Osteocyte (in vitro differentiated cells): ENCODE results near the gene CELA3A. TPM values are rescaled to one million over a fixed set of nuclear protein-coding genes. Genes with fewer than 3 reads are reported as not detected.
"Not testable (repeated sequence)": the region's sequence is repeated elsewhere in the genome, so short reads cannot be mapped to it uniquely, and the experiment has no call there.

ENCODE experiments used
- DNase-seq: peaks from one replicate; pipeline ENCODE4 v3.0.0; 2021; ENCODE audit warnings: mixed read lengths; ENCODE audit not compliant: unreplicated experiment; ENCODE audit errors: extremely low spot score
- H3K27ac Mint-ChIP-seq: one replicate; pipeline ENCODE4 v1.8.0; 2021; ENCODE audit warnings: mild to moderate bottlenecking, mixed read lengths; ENCODE audit not compliant: unreplicated experiment
- H3K27me3 Mint-ChIP-seq: one replicate; pipeline ENCODE4 v1.8.0; 2021; ENCODE audit warnings: mixed read lengths; ENCODE audit not compliant: unreplicated experiment
- H3K36me3 Mint-ChIP-seq: one replicate; pipeline ENCODE4 v1.8.0; 2021; ENCODE audit warnings: mixed read lengths; ENCODE audit not compliant: unreplicated experiment
- H3K4me1 Mint-ChIP-seq: one replicate; pipeline ENCODE4 v1.8.0; 2021; ENCODE audit warnings: mixed read lengths; ENCODE audit not compliant: unreplicated experiment
- H3K4me3 Mint-ChIP-seq: one replicate; pipeline ENCODE4 v1.8.0; 2021; ENCODE audit warnings: mild to moderate bottlenecking, moderate library complexity, mixed read lengths; ENCODE audit not compliant: unreplicated experiment
- H3K9me3 Mint-ChIP-seq: one replicate; pipeline ENCODE4 v1.8.0; 2021; ENCODE audit warnings: mixed read lengths; ENCODE audit not compliant: unreplicated experiment
- CTCF ChIP-seq: fragments of 200-600 bp; sonication (generic); IDR thresholded peaks from 2 replicates; pipeline ENCODE4 v1.5.0; 2021; ENCODE audit warnings: antibody characterized with exemption, mild to moderate bottlenecking, moderate library complexity
- total RNA-seq: library from RNA; stranded (reverse); gene quantifications from 2 replicates; pipeline ENCODE4 v1.2.1, GENCODE V29; 2021

Gene CELA3A
- total RNA-seq, 1 donor from 2014 or later = not detected

GRCh38 chr1:21980515-21981220 lies 20.8 kb upstream of the CELA3A start:
- H3K4me1 Mint-ChIP-seq, DNase-seq, H3K27me3 Mint-ChIP-seq, H3K36me3 Mint-ChIP-seq, H3K9me3 Mint-ChIP-seq, H3K27ac Mint-ChIP-seq, H3K4me3 Mint-ChIP-seq: not testable (repeated sequence)
- peak; percentile 27 for TF ChIP-seq CTCF

- not testable (repeated sequence) for H3K36me3 Mint-ChIP-seq, H3K4me3 Mint-ChIP-seq, H3K27ac Mint-ChIP-seq, DNase-seq, H3K27me3 Mint-ChIP-seq, H3K4me1 Mint-ChIP-seq, H3K9me3 Mint-ChIP-seq
Measured at GRCh38 chr1:21981253-21981652, 20.2 kb upstream of the CELA3A start.

- H3K36me3 Mint-ChIP-seq, H3K9me3 Mint-ChIP-seq, DNase-seq, H3K4me3 Mint-ChIP-seq, H3K27me3 Mint-ChIP-seq, H3K27ac Mint-ChIP-seq, H3K4me1 Mint-ChIP-seq: not testable (repeated sequence)
Measured at GRCh38 chr1:21982122-21982521, 19.3 kb upstream of the CELA3A start.

GRCh38 chr1:21983539-21983938 lies 17.9 kb upstream of the CELA3A start:
- H3K4me3 Mint-ChIP-seq, H3K27ac Mint-ChIP-seq, H3K27me3 Mint-ChIP-seq, H3K9me3 Mint-ChIP-seq, H3K4me1 Mint-ChIP-seq, H3K36me3 Mint-ChIP-seq, DNase-seq: not testable (repeated sequence)

GRCh38 chr1:21985893-21986292 lies 15.6 kb upstream of the CELA3A start:
- H3K9me3 Mint-ChIP-seq, H3K4me1 Mint-ChIP-seq, H3K36me3 Mint-ChIP-seq, H3K27ac Mint-ChIP-seq, H3K4me3 Mint-ChIP-seq, DNase-seq, H3K27me3 Mint-ChIP-seq: not testable (repeated sequence)

- not testable (repeated sequence) for H3K36me3 Mint-ChIP-seq, DNase-seq, H3K9me3 Mint-ChIP-seq, H3K27ac Mint-ChIP-seq, H3K4me3 Mint-ChIP-seq, H3K27me3 Mint-ChIP-seq, H3K4me1 Mint-ChIP-seq
Measured at GRCh38 chr1:21986386-21986785, 15.1 kb upstream of the CELA3A start.

- H3K27ac Mint-ChIP-seq, DNase-seq, H3K9me3 Mint-ChIP-seq, H3K4me1 Mint-ChIP-seq, H3K4me3 Mint-ChIP-seq, H3K36me3 Mint-ChIP-seq: not testable (repeated sequence)
- H3K27me3 Mint-ChIP-seq = peaks cover 11% of the 10 kb centered on the region
Measured at GRCh38 chr1:21989672-21990393, 11.6 kb upstream of the CELA3A start.

GRCh38 chr1:21992186-21992585 lies 9.3 kb upstream of the CELA3A start:
- H3K36me3 Mint-ChIP-seq, H3K4me1 Mint-ChIP-seq, H3K9me3 Mint-ChIP-seq, H3K27ac Mint-ChIP-seq, DNase-seq, H3K4me3 Mint-ChIP-seq: not testable (repeated sequence)
- peaks cover 11% of the 10 kb centered on the region for H3K27me3 Mint-ChIP-seq

GRCh38 chr1:21994716-21995115 lies 6.7 kb upstream of the CELA3A start:
- H3K36me3 Mint-ChIP-seq, H3K4me3 Mint-ChIP-seq, DNase-seq, H3K27ac Mint-ChIP-seq, H3K9me3 Mint-ChIP-seq, H3K4me1 Mint-ChIP-seq: not testable (repeated sequence)
- peaks cover 11% of the 10 kb centered on the region for H3K27me3 Mint-ChIP-seq

DNA sequence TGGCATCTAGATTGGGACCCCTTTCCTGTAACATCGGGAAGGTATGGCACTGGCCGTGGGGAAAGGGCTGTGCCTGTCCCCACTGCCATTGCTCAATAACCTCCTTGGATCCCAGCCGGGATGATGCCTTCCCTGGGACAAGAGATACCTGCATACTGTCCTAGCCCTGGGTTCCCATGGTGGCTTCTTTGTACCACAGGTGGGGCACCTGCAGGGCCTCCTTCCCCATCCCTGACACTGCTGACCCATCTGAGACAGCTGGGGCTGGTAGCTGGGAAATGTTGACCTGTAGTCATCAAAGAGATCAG lies 4.8 kb upstream of the CELA3A start:
- H3K27me3 Mint-ChIP-seq = peaks cover 18% of the 10 kb centered on the region
- not testable (repeated sequence) for H3K27ac Mint-ChIP-seq, H3K36me3 Mint-ChIP-seq

GRCh38 chr1:21997891-21998623 lies 3.4 kb upstream of the CELA3A start:
- H3K4me3 Mint-ChIP-seq, H3K9me3 Mint-ChIP-seq, H3K4me1 Mint-ChIP-seq, DNase-seq, H3K36me3 Mint-ChIP-seq, H3K27ac Mint-ChIP-seq: not testable (repeated sequence)
- H3K27me3 Mint-ChIP-seq = peaks cover 12% of the 10 kb centered on the region

More for the DNA sequence above, 4.8 kb upstream of the CELA3A start:
- not testable (repeated sequence) for H3K9me3 Mint-ChIP-seq, DNase-seq, H3K4me3 Mint-ChIP-seq, H3K4me1 Mint-ChIP-seq
